Right ventricle myocardium superior (tissue), 1 donor: ENCODE data around the gene RBM42. TPM values are rescaled to one million over a fixed set of nuclear protein-coding genes. Genes with fewer than 3 reads are reported as not detected.
A peak's percentile ranks its signal among the peaks of the same experiment; 100 is the strongest.

Source experiments
- ATAC-seq: fragments of 200-7000 bp; cut with Tn5 transposase; one replicate; pipeline ENCODE4 v1.9.1; 2020; ENCODE audit warnings: mild to moderate bottlenecking; ENCODE audit not compliant: poor library complexity
- DNase-seq: peaks from one replicate; pipeline ENCODE4 v3.0.0-alpha.2; 2020
- intact Hi-C: fragments of 100-400 bp; cut with DNase I; formaldehyde crosslinking; loops from one replicate; pipeline ENCODE4 v1.11.2; 2022
- total RNA-seq: library from RNA; stranded (reverse); fragmentation: NEBNext Ultra II Directional; extraction: Animal tissue kit (Norgen Biotek cat#: 25700); gene quantifications from one replicate; pipeline ENCODE4 v1.2.1, GENCODE V29; 2021
- donor health status: DM: no; HTN: yes; CAD: no; lungs with severe emphysema.

RBM42 gene
- total RNA-seq, 1 donor from 2014 or later: 48.9 TPM

DNA sequence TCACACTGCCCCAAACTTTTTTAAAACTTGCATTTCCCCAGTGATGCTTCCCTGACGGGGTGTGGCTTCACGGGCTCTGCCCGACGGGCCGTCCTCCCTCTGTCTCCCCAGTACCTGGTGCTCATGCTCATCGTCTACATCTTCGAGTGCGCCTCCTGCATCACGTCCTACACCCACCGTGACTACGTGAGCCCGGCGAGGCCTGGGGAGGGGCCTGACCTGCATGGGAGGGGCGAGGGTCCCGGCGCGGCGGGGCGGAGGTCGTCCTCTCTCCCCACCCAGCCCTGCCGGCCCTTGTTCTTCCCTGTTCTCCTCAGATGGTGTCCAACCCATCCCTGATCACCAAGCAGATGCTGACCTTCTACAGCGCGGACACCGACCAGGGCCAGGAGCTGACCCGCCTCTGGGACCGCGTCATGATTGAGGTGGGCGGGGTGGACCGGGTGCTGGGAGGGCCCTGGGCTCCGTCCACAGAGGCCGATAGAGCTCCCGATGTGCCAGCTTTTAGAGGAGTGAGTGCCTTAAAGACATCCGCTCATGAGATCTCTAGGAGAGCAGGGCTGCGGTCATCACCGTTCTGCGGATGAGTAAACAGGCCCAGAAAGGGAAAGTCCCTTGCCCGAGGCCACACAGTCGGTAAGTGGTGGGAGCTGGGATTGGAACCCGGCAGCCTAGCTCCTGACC is 44.4 kb downstream of the RBM42 start:
- intact Hi-C loops: no loop called here
- peak; percentile 53 for ATAC-seq

GRCh38 chr19:35675589-35676140 is 46.8 kb downstream of the RBM42 start:
- ATAC-seq: no peak
- DNase-seq: no peak
- intact Hi-C loops: no loop called here

More for the DNA sequence above, 44.4 kb downstream of the RBM42 start:
- DNase-seq: peak; percentile 56

Other genes starting within 250 kb of the RBM42 start
- gene FFAR2, start 180.8 kb upstream of the RBM42 start, total RNA-seq: 0.11 TPM
- gene KRTDAP, start 138.6 kb upstream of the RBM42 start, total RNA-seq: not detected
- 3.6 TPM for gene DMKN, start 115.4 kb upstream of the RBM42 start, total RNA-seq
- not detected for gene SBSN, start 100.7 kb upstream of the RBM42 start, total RNA-seq
- gene GAPDHS, start 95.6 kb upstream of the RBM42 start, total RNA-seq: not detected
- 75.7 TPM for gene TMEM147, start 83.4 kb upstream of the RBM42 start, total RNA-seq
- gene ATP4A, start 65.4 kb upstream of the RBM42 start, total RNA-seq: not detected
- not detected for gene PMIS2, start 42.9 kb upstream of the RBM42 start, total RNA-seq
- 3.3 TPM for gene HAUS5, start 16.3 kb upstream of the RBM42 start, total RNA-seq
- gene ETV2, start 12.7 kb downstream of the RBM42 start, total RNA-seq: 0.32 TPM
- gene COX6B1, start 19.3 kb downstream of the RBM42 start, total RNA-seq: 1,337 TPM
- not detected for gene UPK1A, start 37.5 kb downstream of the RBM42 start, total RNA-seq
- gene ZBTB32, start 75.5 kb downstream of the RBM42 start, total RNA-seq: not detected
- gene KMT2B, start 89.0 kb downstream of the RBM42 start, total RNA-seq: 16.3 TPM
- gene IGFLR1, start 113.4 kb downstream of the RBM42 start, total RNA-seq: 2.9 TPM
- gene U2AF1L4, start 116.4 kb downstream of the RBM42 start, total RNA-seq: 22.6 TPM
- 40.7 TPM for gene PSENEN, start 116.6 kb downstream of the RBM42 start, total RNA-seq
- gene LIN37, start 119.5 kb downstream of the RBM42 start, total RNA-seq: 5.2 TPM
- 570 TPM for gene HSPB6, start 128.0 kb downstream of the RBM42 start, total RNA-seq
- 5.9 TPM for gene PROSER3, start 129.1 kb downstream of the RBM42 start, total RNA-seq
- gene ARHGAP33, start 146.5 kb downstream of the RBM42 start, total RNA-seq: 3.0 TPM
- not detected for gene PRODH2, start 183.8 kb downstream of the RBM42 start, total RNA-seq
- not detected for gene NPHS1, start 223.5 kb downstream of the RBM42 start, total RNA-seq
- gene KIRREL2, start 227.9 kb downstream of the RBM42 start, total RNA-seq: not detected
- 17.8 TPM for gene APLP1, start 239.5 kb downstream of the RBM42 start, total RNA-seq